AG10803 (cell line): ENCODE results near the gene GDF7.
A peak's percentile ranks its signal among the peaks of the same experiment; 100 is the strongest.

Experiments used
- DNase-seq: peaks from one replicate; pipeline ENCODE4 v3.0.0; 2010; ENCODE audit warnings: low read depth
- H3K4me3 ChIP-seq: 2 replicates; pipeline ENCODE4 v1.5.1; 2011; ENCODE audit warnings: mild to moderate bottlenecking, low read length, control low read depth
- TF ChIP-seq, protein P1 (sequence below): conservative IDR thresholded peaks from 2 replicates; pipeline ENCODE4 v1.5.1; 2011; ENCODE audit warnings: mild to moderate bottlenecking, low read length, control low read depth, inconsistent platforms

GDF7 gene

DNA sequence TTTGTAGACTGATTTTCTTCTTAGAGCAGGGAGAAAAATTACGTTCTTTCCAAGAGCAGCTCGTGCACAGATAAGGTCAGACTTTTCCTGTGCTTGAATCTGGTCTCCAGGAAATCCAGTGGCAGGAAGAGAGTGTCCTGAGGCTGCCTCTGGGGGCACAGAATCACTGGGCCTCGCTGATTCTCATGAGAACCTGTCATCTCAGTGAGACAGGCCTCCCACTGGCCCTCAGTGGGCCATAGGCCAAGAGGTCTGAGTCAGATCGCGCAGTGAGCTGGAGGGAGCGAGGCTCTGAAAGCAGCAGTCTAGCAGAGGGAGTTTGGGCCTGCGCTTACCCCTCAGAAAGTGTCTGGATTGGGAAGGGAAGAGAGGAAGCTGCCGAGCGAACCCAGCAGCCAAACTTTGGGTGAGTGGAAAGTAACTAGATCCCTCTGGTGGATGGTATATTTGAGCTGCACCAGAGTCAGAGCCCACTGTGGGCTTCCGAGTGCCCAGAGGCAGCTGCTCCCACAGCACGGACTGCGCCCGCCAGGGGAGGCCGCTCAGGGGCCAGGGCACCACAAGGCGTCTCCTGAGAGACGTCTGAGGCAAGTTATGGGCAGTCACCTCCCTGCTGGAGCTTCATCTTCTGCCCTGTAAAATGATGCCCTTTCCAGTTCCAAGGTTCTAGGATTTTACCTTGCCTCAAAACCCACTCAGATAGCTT lies 8.2 kb downstream of the GDF7 start:
- peak; percentile 67 for DNase-seq

DNA sequence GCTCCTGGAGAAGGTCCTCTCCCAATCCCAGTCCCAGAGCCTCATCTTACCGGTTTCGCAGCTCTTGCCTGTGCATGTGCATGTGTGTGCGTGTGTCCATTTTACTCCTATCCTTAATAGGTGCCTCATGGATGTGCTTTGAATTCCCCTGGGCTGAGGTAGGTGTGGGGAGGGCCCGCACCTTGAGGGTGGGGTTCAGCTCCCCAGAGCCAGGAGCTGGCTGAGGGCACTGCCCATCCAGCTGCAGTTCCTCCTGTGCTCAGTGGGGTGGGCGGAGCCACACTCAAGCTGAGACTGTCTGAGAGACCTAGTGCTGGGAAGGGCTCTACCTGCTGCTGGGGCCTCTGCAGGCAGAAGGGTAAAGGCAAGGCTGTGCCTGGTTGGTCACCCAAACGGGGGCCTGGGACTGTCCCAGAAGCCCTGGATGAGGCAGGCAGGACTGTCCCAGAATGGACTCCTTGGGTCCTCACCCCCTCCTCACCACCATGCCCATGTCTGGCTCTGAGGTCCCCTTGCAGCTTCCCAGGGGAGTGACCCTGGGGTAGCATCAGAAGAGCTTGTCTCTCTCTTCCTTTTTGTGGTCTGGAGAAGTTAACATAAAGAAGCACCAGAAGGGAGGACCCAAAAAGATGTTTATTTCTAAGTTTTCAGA lies 8.9 kb downstream of the GDF7 start:
- no peak for DNase-seq
- H3K4me3 ChIP-seq: no peak overlapping the region
- TF ChIP-seq, protein P1, sequence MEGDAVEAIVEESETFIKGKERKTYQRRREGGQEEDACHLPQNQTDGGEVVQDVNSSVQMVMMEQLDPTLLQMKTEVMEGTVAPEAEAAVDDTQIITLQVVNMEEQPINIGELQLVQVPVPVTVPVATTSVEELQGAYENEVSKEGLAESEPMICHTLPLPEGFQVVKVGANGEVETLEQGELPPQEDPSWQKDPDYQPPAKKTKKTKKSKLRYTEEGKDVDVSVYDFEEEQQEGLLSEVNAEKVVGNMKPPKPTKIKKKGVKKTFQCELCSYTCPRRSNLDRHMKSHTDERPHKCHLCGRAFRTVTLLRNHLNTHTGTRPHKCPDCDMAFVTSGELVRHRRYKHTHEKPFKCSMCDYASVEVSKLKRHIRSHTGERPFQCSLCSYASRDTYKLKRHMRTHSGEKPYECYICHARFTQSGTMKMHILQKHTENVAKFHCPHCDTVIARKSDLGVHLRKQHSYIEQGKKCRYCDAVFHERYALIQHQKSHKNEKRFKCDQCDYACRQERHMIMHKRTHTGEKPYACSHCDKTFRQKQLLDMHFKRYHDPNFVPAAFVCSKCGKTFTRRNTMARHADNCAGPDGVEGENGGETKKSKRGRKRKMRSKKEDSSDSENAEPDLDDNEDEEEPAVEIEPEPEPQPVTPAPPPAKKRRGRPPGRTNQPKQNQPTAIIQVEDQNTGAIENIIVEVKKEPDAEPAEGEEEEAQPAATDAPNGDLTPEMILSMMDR: no peak

More for the DNA sequence above, 8.2 kb downstream of the GDF7 start:
- TF ChIP-seq, protein P1: 0 out of 2 replicates have a peak, but pooled peaks have one; percentile 3
- no peak overlapping the region for H3K4me3 ChIP-seq

DNA sequence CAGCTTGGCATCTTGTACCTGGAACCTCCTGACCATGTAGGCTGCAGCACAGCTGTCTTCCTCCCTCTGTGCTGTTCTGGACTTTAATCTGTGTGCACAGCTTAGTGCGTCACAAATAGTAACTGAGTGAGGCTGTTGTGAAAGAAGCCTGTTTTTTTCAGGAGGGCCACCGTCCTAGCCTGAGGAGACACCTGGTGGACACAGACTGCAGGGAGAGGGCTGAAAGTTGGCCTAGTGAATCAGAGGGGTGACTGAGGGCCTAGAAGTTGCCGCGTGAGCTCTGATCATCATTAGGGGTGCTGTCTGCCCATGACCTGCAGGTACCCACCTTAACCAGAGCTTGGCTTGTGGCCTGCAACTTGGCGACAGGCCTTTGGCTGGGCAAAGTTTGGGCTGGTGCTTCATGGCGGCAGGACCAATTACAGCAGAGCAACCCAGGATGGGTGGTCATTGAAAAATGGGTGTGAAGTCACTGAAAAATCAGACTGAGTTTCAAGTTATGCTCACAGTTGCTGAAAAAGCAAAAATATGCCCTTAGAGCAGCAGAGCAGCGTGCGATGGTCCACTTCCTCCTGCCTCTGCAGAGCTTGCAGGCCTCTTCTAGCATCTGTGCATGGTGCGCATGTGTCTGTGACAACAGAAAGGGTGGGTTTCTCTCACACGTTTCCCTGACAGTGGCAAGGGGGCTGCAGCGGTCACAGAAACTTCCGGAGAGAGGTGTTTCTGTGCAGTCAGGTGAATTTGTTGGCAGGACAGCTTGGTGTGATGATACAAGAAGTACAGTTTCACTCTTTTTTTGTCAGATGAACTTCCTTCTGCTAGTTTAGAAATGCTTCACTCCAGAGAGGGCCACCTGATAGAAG lies 9.6 kb downstream of the GDF7 start:
- TF ChIP-seq, protein P1: no peak
- no peak for DNase-seq
- H3K4me3 ChIP-seq: no peak overlapping the region

DNA sequence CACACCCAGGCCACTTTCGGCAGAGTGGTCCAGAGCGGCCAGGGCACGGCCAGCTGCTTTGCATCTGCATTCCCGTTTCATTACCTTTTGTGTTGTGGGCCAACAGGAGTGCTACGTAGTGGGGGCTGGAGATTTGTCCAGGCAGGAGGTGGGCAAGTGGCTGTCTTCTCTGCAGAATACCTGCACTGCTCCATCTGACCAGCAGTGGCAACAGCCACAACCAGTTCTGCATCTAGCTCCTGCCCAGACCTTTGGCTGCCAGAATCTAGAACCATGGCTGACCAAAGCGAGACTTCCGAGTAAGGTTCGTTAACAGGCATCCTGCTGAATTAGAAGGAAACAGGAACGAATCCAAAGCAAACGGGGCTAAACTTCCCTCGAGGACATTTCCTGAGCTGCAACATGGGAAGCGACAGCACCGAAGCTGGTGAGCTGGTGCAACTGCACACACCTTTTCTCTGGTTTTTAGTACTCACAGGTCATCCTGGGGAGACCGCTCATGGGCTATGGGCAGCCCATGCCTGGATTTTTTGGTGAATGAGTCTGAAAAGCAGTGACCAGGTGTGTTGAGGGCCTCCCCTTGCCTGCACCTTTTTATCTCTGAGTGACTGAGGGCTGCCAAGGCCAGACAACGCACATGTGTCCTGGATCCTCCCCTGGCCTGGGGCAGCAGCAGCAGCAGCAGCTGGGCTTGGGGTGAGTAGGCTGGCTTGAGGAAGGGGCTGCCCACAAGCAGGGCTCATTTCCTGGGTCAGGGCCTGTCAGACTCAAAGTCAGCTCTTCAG lies 10.5 kb downstream of the GDF7 start:
- TF ChIP-seq, protein P1: no peak
- no peak overlapping the region for H3K4me3 ChIP-seq
- no peak for DNase-seq

DNA sequence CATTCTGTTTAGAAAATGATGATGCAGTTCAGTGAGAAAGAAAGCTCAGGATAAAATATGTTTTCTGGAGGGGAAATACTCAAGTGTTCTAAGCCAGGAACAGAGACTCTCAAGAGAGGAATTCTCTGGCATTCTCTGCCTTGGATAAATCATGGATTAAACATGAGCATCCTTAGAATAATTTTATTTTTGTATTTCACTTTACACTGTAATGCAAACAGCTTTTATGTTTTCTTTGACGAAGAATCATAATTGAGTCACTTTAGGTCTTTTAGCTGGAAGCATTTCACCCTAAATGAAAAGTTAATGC lies 11.1 kb downstream of the GDF7 start:
- no peak for DNase-seq
- H3K4me3 ChIP-seq: no peak overlapping the region
- TF ChIP-seq, protein P1: no peak

DNA sequence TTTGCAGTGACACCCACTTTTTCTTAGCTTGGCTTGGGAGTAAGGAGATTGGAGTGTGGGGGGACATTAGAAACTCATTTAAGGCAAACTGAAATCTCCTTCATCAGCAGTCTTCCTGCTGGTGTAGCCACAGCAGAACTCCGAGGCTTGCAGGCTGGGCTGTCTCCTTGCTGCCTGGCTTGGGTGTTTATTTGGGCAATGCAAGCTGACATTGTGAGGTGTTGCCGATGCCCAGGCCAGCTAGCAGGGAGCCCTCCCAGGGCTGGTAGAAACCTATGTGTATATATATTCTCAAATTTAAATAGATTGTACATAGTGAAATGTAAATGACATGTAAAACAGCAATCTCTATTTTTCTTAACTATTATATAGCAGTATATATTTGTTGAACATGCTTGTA lies 11.8 kb downstream of the GDF7 start:
- DNase-seq: no peak
- H3K4me3 ChIP-seq: no peak overlapping the region
- TF ChIP-seq, protein P1: no peak
